ENCODE data around the gene HCFC1.
"Not testable (repeated sequence)": the region's sequence is repeated elsewhere in the genome, so short reads cannot be mapped to it uniquely, and the experiment has no call there.

Gene HCFC1

GRCh38 chrX:154006947-154007346 lies 35.3 kb upstream of the HCFC1 start:
- no peak for DNase-seq

- no peak for DNase-seq
Observed at GRCh38 chrX:154004315-154004714, 32.7 kb upstream of the HCFC1 start.

DNA sequence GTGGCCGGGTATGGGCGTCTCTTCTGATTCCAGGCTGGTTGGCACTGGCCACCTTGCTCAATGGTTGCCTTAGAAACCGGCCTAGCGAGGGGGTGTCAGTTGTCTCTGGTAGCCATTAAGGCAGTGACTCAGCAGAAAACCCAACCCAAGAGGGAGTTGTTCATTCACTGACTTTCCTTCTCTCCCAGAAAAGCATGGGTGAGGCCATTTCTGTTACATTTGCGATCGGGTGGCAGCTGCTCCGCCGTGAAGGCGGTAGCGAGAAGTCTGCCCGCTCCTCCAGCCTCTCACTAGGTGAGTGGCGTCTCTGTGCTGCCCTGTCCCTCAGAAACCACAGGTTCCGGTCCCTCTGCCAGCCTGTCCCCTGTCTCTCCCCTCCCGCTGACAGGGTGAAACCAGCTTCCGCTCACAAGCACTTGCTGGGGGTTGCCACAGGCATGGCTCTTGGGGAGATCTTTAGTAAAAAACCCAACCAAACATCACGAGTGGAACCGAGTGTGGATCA lies 30.6 kb upstream of the HCFC1 start:
- DNase-seq, result peak; percentile 78 to 82

- no peak for DNase-seq
Observed at GRCh38 chrX:154000051-154000450, 28.4 kb upstream of the HCFC1 start.

GRCh38 chrX:153999359-154000037 lies 27.9 kb upstream of the HCFC1 start:
- no peak for DNase-seq

DNA sequence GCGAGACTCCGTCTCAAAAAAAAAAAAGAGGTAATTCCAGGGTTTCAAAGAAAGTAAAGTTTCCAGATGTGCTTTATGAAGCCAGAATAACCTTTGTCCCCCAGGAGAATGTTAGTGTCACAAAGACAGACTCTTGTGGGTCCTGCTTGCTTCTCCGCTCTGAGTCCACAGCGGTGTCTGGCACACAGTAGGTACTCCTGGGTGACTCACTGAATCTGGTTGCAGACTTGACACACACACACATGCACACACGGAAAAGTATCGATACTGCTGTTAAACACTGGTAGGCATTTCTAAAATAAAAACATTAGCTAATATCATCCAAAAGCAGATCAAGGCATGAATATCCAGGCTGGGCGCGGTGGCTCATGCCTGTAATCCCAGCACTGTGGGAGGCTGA lies 23.9 kb upstream of the HCFC1 start:
- no peak for DNase-seq

- DNase-seq, result not testable (repeated sequence)
Observed at GRCh38 chrX:153994398-153994797, 22.8 kb upstream of the HCFC1 start.

GRCh38 chrX:153993978-153994377 lies 22.4 kb upstream of the HCFC1 start:
- DNase-seq, result no peak

GRCh38 chrX:153993079-153993478 lies 21.5 kb upstream of the HCFC1 start:
- no peak for DNase-seq

- DNase-seq, result no peak
Observed at GRCh38 chrX:153992180-153992579, 20.6 kb upstream of the HCFC1 start.

GRCh38 chrX:153991013-153991580 lies 19.5 kb upstream of the HCFC1 start:
- DNase-seq, result no peak

DNA sequence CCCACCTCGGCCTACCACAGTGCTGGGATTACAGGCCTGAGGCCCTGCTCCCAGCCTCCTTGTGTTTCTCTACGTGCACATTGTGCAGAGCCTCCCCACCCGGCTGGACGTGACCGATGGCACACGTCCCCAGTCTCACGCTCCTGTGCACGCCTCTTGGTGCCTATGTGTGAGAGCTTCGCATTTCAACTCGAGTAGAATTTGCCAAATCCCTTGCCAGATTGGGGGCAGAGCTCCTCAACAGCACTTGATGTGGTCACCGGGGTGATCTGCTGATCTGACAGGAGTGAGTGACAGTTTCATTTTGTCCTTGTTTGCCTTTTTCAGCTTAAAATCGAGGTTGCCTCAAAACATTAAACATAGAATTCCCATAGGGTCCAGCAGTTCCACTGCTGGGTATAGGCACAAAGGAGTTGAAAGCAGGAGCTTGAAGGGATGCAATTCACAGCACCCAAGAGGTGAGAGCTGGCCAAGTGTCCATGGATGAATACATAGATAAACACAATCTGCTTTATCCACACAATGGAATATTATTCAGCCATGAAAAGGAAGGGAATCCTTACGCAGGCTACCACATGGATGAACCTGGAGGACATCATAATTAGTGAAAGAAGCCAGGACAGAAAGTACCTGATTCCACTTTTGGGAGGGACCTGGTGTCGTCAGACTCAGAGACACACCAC lies 18.5 kb upstream of the HCFC1 start:
- DNase-seq, result no peak

DNA sequence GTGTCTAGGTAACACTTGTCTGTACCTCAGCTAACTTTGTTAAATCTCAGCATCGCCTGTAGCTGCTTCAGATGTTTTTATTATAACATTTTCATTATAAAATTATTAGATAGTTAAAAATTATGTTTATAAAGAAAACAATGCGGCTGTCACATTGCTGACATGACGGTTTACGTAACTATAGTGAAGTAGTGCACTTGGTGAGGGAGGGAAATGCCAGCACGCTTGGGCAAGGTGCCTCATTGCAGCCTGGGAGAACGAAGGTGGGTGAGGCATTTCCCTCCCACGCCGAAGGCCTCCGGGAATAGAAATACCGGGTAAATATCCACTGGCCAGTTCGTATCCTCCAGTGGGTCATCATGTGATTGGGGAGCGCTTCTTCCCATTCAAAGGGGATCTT lies 16.9 kb upstream of the HCFC1 start:
- no peak for DNase-seq

DNA sequence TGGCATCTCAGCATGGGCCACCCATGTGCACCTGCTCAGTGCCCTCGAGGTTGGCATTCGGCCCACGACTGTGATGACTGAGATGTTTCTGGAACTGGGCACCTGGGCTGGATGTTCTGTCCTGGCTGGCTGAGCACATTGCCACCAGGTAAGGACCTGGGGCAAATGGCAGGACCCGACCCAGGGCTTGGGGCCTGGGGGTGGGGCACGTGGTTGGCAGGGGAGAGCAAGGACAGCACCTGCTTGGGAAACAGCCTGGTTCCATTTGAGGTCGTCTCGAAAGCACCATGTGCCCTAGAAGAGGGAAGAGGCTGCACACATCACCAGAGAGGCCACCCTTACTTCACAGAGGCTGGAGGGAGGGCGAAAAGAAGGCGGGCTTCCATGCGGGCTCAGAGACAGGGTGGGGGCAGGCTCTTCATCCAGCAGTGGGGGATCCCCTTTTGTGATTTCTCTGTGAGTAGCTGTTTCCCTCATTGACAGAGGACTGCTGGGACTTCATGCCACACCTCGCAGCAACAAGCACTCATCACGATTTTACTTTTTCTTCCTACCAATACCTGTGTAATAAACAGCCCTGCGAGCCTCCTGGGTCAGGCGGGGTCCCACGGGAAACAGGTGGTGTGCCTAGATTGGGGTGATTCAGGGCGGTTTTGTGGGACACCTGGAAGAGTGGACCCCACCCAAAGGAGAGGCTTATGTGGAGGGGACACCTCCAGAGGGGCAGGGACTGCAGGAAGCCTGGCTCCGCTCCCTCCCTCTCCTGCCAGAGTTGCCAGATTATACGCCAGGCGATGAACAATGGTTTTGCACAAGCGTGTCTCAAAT lies 12.9 kb upstream of the HCFC1 start:
- DNase-seq, result no peak

GRCh38 chrX:153983321-153983801 lies 11.7 kb upstream of the HCFC1 start:
- no peak for DNase-seq

DNA sequence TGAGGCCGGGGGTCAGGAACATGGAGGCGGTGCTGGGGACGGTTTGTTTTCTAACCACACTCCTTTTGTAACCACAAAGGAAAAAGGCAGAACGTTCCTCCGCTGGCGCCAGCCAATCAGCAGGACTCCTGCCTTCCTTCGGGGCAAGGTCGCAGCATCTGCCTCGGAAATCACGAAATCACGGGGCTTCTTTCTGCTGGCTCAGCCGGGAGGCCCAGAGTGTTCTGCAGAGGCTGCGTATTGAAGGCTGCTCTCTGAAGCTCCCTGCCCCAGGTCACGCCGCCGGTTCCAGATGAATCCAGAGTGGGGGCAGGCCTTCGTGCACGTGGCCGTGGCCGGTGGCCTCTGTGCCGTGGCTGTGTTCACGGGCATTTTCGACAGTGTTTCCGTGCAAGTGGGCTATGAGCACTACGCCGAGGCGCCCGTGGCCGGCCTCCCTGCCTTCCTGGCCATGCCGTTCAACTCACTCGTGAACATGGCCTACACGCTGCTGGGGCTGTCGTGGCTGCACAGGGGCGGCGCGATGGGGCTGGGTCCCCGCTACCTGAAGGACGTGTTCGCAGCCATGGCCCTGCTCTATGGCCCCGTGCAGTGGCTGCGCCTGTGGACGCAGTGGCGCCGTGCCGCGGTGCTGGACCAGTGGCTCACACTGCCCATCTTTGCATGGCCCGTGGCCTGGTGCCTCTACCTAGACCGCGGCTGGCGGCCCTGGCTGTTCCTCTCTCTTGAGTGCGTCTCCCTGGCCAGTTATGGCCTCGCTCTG lies 10.3 kb upstream of the HCFC1 start:
- peak; percentile 66 to 67 for DNase-seq

GRCh38 chrX:153981231-153981630 lies 9.6 kb upstream of the HCFC1 start:
- DNase-seq, result no peak

- DNase-seq, result not testable (repeated sequence)
Observed at GRCh38 chrX:153980394-153980793, 8.8 kb upstream of the HCFC1 start.

GRCh38 chrX:153974726-153975286 lies 3.2 kb upstream of the HCFC1 start:
- no peak for DNase-seq

DNA sequence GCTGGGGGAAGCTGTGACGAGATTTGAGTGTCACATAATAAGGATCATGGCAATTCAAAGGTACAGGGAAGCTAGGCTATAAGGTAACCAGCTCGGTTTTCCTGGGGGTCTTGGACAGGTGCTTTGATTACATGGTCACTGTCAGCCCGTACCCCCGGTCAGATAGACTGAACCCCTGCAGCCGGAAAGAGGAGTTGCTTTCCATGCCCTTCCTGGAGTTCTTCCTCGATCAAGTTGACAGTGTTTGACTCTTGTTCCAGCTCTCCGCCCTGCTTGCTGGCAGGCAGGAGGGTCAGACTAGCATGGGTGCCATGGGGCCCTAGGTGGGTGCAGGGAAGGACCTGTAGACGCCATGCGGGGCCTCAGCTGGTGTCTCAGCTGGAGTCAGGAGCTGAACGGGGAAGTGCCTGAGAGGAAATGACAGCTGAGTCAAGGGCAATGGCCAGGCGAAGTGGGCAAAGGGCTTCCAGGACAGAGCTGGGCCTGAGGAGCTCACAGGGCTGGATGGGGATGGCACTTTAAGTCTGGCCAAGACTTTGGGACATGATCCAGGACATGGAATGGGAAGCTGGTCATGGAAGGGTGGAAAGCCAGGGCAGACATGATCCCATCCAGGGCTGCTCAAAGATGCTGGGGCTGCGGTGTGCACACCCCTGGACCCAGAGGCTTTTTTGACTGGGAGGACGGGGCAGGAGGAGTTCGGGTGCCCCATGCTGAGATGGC lies 2.5 kb upstream of the HCFC1 start:
- DNase-seq, result no peak

Measured in AML-193 (cell line).